GM23338 (cell line): Measurements from ENCODE around the gene TYSND1. TPM values are rescaled to one million over a fixed set of nuclear protein-coding genes. Genes with fewer than 3 reads are reported as not detected.

Experiments used
- ATAC-seq: fragments of 200-7000 bp; cut with Tn5 transposase; 3 replicates; pipeline ENCODE4 v1.9.1; 2020
- DNase-seq: peaks from one replicate; pipeline ENCODE4 v3.0.0-alpha.2; 2015; ENCODE audit warnings: low spot score
- H2AFZ ChIP-seq: fragments of 200-600 bp; sonication (generic); 2 replicates; pipeline ENCODE4 v1.8.0; 2016; ENCODE audit warnings: antibody characterized with exemption, mild to moderate bottlenecking, moderate library complexity
- H3F3A ChIP-seq: fragments of 200-600 bp; sonication (generic); replicated peaks from 2 replicates; pipeline ENCODE4 v1.8.0; 2017; ENCODE audit warnings: antibody characterized with exemption, mixed run types, low read depth
- H3K27ac ChIP-seq: fragments of 200-600 bp; sonication (generic); 2 replicates; pipeline ENCODE4 v1.6.1; 2016; ENCODE audit warnings: low read depth
- H3K27me3 ChIP-seq: fragments of 200-600 bp; sonication (generic); 2 replicates; pipeline ENCODE4 v1.8.0; 2016; ENCODE audit warnings: mild to moderate bottlenecking, mixed run types, moderate library complexity; ENCODE audit not compliant: insufficient read depth
- H3K36me3 ChIP-seq: fragments of 200-600 bp; sonication (generic); 2 replicates; pipeline ENCODE4 v1.8.0; 2016; ENCODE audit warnings: mild to moderate bottlenecking; ENCODE audit not compliant: insufficient read depth
- H3K4me1 ChIP-seq: fragments of 200-600 bp; sonication (generic); 2 replicates; pipeline ENCODE4 v1.8.0; 2016; ENCODE audit warnings: mild to moderate bottlenecking, moderate library complexity; ENCODE audit not compliant: insufficient read depth
- H3K4me2 ChIP-seq: fragments of 200-600 bp; sonication (generic); 2 replicates; pipeline ENCODE4 v1.7.1; 2017; ENCODE audit warnings: mixed run types
- H3K4me3 ChIP-seq: fragments of 200-600 bp; sonication (generic); 2 replicates; pipeline ENCODE4 v1.6.1; 2016; ENCODE audit warnings: mixed run types
- H3K79me2 ChIP-seq: fragments of 200-600 bp; sonication (generic); replicated peaks from 2 replicates; pipeline ENCODE4 v1.8.0; 2017; ENCODE audit warnings: mild to moderate bottlenecking; ENCODE audit not compliant: insufficient read depth
- H3K9me2 ChIP-seq: fragments of 200-600 bp; sonication (generic); 2 replicates; pipeline ENCODE4 v1.8.0; 2017; ENCODE audit not compliant: insufficient read depth
- H4K20me1 ChIP-seq: fragments of 200-600 bp; sonication (generic); replicated peaks from 2 replicates; pipeline ENCODE4 v1.8.0; 2017; ENCODE audit warnings: mild to moderate bottlenecking; ENCODE audit not compliant: insufficient read depth
- H3K27ac Mint-ChIP-seq: 2 replicates; pipeline ENCODE4 v1.8.0; 2020; ENCODE audit warnings: inconsistent platforms, mild to moderate bottlenecking, moderate library complexity, mixed read lengths
- H3K27me3 Mint-ChIP-seq: 3 replicates; pipeline ENCODE4 v1.8.0; 2022; ENCODE audit warnings: low read depth, mild to moderate bottlenecking, moderate library complexity, mixed read lengths, inconsistent platforms; ENCODE audit not compliant: insufficient read depth, poor library complexity
- H3K36me3 Mint-ChIP-seq: 3 replicates; pipeline ENCODE4 v1.8.0; 2021; ENCODE audit warnings: low read depth, mild to moderate bottlenecking, inconsistent platforms, moderate library complexity, mixed read lengths
- H3K4me1 Mint-ChIP-seq: 3 replicates; pipeline ENCODE4 v1.8.0; 2020; ENCODE audit warnings: mild to moderate bottlenecking, inconsistent platforms, mixed read lengths
- H3K4me3 Mint-ChIP-seq: 3 replicates; pipeline ENCODE4 v1.8.0; 2021; ENCODE audit warnings: moderate library complexity, mild to moderate bottlenecking, inconsistent platforms, mixed read lengths
- H3K9me3 Mint-ChIP-seq: 3 replicates; pipeline ENCODE4 v1.8.0; 2020; ENCODE audit warnings: moderate library complexity, mild to moderate bottlenecking, inconsistent platforms, mixed read lengths
- CREB1 ChIP-seq: fragments of 250-450 bp; sonication (Bioruptor Pico); IDR thresholded peaks from 2 replicates; pipeline ENCODE4 v1.5.0; 2020; ENCODE audit warnings: low read depth, mild to moderate bottlenecking, moderate library complexity
- STAT1 ChIP-seq: IDR thresholded peaks from one replicate; pipeline ENCODE4 v1.6.1; 2016; ENCODE audit warnings: antibody characterized with exemption; ENCODE audit not compliant: unreplicated experiment
- ZNF331 ChIP-seq: fragments of 250-450 bp; sonication (Bioruptor Pico); IDR thresholded peaks from 2 replicates; pipeline ENCODE4 v1.5.0; 2020; ENCODE audit warnings: low read depth, mild to moderate bottlenecking, moderate library complexity
- polyA plus RNA-seq: library from polyadenylated mRNA; unstranded; fragments of >200 nt; fragmentation: Nextera tagmentation; extraction: Ambion mirVana; gene quantifications from 2 replicates; pipeline ENCODE4 v1.2.1, GENCODE V29; 2016
- total RNA-seq: library from RNA; depleted of rRNA; stranded (reverse); fragments of >200 nt; shearing (Covaris generic); gene quantifications from 2 replicates; pipeline ENCODE4 v1.2.3, GENCODE V29; 2014
- TF ChIP-seq, protein P1 (sequence below): IDR thresholded peaks from one replicate; pipeline ENCODE4 v1.6.1; 2018; ENCODE audit warnings: antibody characterized with exemption; ENCODE audit not compliant: unreplicated experiment
- TF ChIP-seq, protein P2 (sequence below): fragments of 250-450 bp; sonication (Bioruptor Pico); IDR thresholded peaks from 2 replicates; pipeline ENCODE4 v1.5.0; 2020; ENCODE audit warnings: mild to moderate bottlenecking, moderate library complexity
- TF ChIP-seq, protein P3 (sequence below): IDR thresholded peaks from 2 replicates; pipeline ENCODE4 v1.6.1; 2016; ENCODE audit warnings: antibody characterized with exemption

The TYSND1 gene
- total and polyA plus RNA-seq, 2 experiments from 2014 or later: 5.2 to 19.5 TPM

DNA sequence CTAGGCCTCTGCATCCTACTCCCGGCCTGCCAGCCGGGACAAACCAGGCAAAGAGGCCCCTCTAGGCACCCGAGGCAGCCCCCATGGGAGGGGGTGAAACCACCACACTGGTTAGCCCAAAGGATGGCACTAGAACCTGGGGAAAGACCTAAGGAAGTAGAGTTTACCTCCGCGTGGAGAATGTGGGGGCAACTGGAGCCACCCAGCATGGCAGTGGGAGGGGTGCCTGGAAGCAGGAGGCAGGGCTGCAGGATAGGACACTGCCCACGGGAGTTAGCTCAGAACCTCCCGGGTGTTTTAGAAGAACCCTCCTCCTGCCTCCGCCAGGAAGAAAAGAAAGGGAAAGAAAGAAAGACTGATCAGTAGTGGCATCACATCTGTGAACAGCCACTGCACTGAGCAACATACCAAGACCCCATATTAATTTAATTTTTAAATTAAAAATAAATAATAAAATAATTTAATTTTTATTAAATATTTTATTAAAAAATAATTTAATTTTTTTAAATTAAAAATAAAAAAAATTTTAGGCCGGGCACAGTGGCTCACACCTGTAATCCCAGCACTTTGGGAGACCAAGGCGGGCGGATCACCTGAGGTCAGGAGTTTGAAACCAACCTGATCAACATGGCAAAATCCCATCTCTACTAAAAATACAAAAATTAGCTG lies 25.1 kb downstream of the TYSND1 start:
- Mint-ChIP-seq H3K4me1 (no peaks in the 10 kb centered on the region; the same call in 2 of the 3 replicates), H3K27ac (no peak overlapping the region), H3K27me3 (peaks cover 9% of the 10 kb centered on the region), H3K36me3 (peaks cover 3% of the 10 kb centered on the region; the same call in 1 of the 3 replicates), H3K9me3 (peaks cover 3% of the 10 kb centered on the region; the same call in 1 of the 3 replicates), H3K4me3 (no peak overlapping the region)
- H3K27me3 ChIP-seq: no peaks in the 10 kb centered on the region
- no peak for TF ChIP-seq STAT1
- TF ChIP-seq, protein P1, sequence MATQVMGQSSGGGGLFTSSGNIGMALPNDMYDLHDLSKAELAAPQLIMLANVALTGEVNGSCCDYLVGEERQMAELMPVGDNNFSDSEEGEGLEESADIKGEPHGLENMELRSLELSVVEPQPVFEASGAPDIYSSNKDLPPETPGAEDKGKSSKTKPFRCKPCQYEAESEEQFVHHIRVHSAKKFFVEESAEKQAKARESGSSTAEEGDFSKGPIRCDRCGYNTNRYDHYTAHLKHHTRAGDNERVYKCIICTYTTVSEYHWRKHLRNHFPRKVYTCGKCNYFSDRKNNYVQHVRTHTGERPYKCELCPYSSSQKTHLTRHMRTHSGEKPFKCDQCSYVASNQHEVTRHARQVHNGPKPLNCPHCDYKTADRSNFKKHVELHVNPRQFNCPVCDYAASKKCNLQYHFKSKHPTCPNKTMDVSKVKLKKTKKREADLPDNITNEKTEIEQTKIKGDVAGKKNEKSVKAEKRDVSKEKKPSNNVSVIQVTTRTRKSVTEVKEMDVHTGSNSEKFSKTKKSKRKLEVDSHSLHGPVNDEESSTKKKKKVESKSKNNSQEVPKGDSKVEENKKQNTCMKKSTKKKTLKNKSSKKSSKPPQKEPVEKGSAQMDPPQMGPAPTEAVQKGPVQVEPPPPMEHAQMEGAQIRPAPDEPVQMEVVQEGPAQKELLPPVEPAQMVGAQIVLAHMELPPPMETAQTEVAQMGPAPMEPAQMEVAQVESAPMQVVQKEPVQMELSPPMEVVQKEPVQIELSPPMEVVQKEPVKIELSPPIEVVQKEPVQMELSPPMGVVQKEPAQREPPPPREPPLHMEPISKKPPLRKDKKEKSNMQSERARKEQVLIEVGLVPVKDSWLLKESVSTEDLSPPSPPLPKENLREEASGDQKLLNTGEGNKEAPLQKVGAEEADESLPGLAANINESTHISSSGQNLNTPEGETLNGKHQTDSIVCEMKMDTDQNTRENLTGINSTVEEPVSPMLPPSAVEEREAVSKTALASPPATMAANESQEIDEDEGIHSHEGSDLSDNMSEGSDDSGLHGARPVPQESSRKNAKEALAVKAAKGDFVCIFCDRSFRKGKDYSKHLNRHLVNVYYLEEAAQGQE: no peak
- TF ChIP-seq ZNF331 (CRISPR knock-in tag): no peak
- TF ChIP-seq, protein P2, sequence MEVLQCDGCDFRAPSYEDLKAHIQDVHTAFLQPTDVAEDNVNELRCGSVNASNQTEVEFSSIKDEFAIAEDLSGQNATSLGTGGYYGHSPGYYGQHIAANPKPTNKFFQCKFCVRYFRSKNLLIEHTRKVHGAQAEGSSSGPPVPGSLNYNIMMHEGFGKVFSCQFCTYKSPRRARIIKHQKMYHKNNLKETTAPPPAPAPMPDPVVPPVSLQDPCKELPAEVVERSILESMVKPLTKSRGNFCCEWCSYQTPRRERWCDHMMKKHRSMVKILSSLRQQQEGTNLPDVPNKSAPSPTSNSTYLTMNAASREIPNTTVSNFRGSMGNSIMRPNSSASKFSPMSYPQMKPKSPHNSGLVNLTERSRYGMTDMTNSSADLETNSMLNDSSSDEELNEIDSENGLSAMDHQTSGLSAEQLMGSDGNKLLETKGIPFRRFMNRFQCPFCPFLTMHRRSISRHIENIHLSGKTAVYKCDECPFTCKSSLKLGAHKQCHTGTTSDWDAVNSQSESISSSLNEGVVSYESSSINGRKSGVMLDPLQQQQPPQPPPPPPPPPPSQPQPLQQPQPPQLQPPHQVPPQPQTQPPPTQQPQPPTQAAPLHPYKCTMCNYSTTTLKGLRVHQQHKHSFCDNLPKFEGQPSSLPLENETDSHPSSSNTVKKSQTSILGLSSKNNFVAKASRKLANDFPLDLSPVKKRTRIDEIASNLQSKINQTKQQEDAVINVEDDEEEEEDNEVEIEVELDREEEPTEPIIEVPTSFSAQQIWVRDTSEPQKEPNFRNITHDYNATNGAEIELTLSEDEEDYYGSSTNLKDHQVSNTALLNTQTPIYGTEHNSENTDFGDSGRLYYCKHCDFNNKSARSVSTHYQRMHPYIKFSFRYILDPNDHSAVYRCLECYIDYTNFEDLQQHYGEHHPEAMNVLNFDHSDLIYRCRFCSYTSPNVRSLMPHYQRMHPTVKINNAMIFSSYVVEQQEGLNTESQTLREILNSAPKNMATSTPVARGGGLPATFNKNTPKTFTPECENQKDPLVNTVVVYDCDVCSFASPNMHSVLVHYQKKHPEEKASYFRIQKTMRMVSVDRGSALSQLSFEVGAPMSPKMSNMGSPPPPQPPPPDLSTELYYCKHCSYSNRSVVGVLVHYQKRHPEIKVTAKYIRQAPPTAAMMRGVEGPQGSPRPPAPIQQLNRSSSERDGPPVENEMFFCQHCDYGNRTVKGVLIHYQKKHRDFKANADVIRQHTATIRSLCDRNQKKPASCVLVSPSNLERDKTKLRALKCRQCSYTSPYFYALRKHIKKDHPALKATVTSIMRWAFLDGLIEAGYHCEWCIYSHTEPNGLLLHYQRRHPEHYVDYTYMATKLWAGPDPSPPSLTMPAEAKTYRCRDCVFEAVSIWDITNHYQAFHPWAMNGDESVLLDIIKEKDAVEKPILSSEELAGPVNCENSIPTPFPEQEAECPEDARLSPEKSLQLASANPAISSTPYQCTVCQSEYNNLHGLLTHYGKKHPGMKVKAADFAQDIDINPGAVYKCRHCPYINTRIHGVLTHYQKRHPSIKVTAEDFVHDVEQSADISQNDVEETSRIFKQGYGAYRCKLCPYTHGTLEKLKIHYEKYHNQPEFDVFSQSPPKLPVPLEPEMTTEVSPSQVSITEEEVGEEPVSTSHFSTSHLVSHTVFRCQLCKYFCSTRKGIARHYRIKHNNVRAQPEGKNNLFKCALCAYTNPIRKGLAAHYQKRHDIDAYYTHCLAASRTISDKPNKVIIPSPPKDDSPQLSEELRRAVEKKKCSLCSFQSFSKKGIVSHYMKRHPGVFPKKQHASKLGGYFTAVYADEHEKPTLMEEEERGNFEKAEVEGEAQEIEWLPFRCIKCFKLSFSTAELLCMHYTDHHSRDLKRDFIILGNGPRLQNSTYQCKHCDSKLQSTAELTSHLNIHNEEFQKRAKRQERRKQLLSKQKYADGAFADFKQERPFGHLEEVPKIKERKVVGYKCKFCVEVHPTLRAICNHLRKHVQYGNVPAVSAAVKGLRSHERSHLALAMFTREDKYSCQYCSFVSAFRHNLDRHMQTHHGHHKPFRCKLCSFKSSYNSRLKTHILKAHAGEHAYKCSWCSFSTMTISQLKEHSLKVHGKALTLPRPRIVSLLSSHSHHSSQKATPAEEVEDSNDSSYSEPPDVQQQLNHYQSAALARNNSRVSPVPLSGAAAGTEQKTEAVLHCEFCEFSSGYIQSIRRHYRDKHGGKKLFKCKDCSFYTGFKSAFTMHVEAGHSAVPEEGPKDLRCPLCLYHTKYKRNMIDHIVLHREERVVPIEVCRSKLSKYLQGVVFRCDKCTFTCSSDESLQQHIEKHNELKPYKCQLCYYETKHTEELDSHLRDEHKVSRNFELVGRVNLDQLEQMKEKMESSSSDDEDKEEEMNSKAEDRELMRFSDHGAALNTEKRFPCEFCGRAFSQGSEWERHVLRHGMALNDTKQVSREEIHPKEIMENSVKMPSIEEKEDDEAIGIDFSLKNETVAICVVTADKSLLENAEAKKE (CRISPR knock-in tag): no peak
- TF ChIP-seq, protein P3, sequence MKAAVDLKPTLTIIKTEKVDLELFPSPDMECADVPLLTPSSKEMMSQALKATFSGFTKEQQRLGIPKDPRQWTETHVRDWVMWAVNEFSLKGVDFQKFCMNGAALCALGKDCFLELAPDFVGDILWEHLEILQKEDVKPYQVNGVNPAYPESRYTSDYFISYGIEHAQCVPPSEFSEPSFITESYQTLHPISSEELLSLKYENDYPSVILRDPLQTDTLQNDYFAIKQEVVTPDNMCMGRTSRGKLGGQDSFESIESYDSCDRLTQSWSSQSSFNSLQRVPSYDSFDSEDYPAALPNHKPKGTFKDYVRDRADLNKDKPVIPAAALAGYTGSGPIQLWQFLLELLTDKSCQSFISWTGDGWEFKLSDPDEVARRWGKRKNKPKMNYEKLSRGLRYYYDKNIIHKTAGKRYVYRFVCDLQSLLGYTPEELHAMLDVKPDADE: no peak
- no peak for TF ChIP-seq CREB1 (CRISPR knock-in tag)
- H3K4me2 ChIP-seq: no peak overlapping the region
- H3F3A ChIP-seq: no peaks in the 10 kb centered on the region
- H3K79me2 ChIP-seq: no peaks in the 10 kb centered on the region
- H3K36me3 ChIP-seq: no peaks in the 10 kb centered on the region
- H4K20me1 ChIP-seq: no peaks in the 10 kb centered on the region; the same call in 1 of the 2 replicates
- H2AFZ ChIP-seq: no peak overlapping the region
- no peaks in the 10 kb centered on the region for H3K4me1 ChIP-seq
- H3K27ac ChIP-seq: no peak overlapping the region
- ATAC-seq: no peak
- no peak overlapping the region for H3K4me3 ChIP-seq
- no peak for DNase-seq
- H3K9me2 ChIP-seq: no peaks in the 10 kb centered on the region
